Measurements from ENCODE around the gene TTC1.
"Not testable (repeated sequence)": the region's sequence is repeated elsewhere in the genome, so short reads cannot be mapped to it uniquely, and the experiment has no call there.

Gene TTC1

GRCh38 chr5:159993194-159993593 is 15.7 kb upstream of the TTC1 start:
- no peak for TF ChIP-seq CTCF (IDR thresholded peaks at IDR 0.05; ENCODE audit: low read depth, low read length)
- no peak for DNase-seq (ENCODE audit: low read depth in 2 of 2)
- no peak overlapping the region for H3K4me3 ChIP-seq (replicated peaks in 1 of 2; ENCODE audit: low read depth in 2 of 2, low read length in 2 of 2)

- H3K4me3 ChIP-seq (replicated peaks in 1 of 2; ENCODE audit: low read depth in 2 of 2, low read length in 2 of 2) = no peak overlapping the region
- no peak for DNase-seq (ENCODE audit: low read depth in 2 of 2)
- no peak for TF ChIP-seq CTCF (IDR thresholded peaks at IDR 0.05; ENCODE audit: low read depth, low read length)
Observed at GRCh38 chr5:159995907-159996306, 13.0 kb upstream of the TTC1 start.

DNA sequence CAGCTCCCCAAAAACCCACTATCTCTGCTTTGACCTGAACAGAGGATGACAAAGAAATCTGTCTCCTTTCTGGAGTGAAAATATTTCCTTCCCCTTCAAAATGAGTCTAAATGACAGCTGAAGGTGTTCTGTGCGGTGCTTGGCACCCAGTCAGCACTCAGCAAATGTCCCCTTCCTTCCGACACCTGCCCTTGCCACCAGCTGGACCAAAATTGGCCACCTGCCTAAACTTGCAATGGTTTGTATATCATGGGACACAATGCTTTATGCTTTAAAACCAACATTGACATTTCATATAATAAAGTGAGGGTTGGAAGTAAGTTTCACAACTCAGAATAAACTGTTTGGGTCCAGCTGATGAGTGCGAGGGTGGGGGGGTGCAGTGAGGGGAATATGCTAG is 7.5 kb upstream of the TTC1 start:
- H3K4me3 ChIP-seq (replicated peaks in 1 of 2; ENCODE audit: low read depth in 2 of 2, low read length in 2 of 2) = no peak overlapping the region
- DNase-seq (ENCODE audit: low read depth in 2 of 2) = no peak
- no peak for TF ChIP-seq CTCF (IDR thresholded peaks at IDR 0.05; ENCODE audit: low read depth, low read length)

GRCh38 chr5:160007514-160007913 is 1.4 kb upstream of the TTC1 start:
- no peak for DNase-seq (ENCODE audit: low read depth in 2 of 2)
- H3K4me3 ChIP-seq (replicated peaks in 1 of 2; ENCODE audit: low read depth in 2 of 2, low read length in 2 of 2) = no peak overlapping the region
- TF ChIP-seq CTCF (IDR thresholded peaks at IDR 0.05; ENCODE audit: low read depth, low read length) = no peak

DNA sequence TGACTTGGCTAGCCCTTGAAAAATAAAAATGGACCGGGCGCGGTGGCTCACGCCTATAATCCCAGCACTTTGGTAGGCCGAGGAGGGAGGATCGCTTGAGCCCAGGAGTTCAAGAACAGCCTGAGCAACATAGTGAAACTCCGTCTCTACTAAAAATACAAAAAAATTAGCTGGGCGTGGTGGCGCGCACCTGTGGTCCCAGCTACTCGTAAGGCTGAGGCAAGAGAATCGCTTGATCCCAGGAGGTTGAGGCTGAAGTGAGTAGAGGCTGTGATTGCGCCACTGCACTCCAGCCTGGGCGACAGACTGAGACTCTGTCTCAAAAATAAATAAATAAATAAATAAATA is 436 bp upstream of the TTC1 start:
- H3K4me3 ChIP-seq (replicated peaks in 1 of 2; ENCODE audit: low read depth in 2 of 2, low read length in 2 of 2); DNase-seq (ENCODE audit: low read depth in 2 of 2): not testable (repeated sequence)

GRCh38 chr5:160009591-160009989 is 651 bp downstream of the TTC1 start:
- no peak for TF ChIP-seq CTCF (IDR thresholded peaks at IDR 0.05; ENCODE audit: low read depth, low read length)
- peak overlapping the region; percentile 65 to 88 for H3K4me3 ChIP-seq (replicated peaks in 1 of 2; ENCODE audit: low read depth in 2 of 2, low read length in 2 of 2)
- DNase-seq (ENCODE audit: low read depth in 2 of 2) = no peak

- no peak for DNase-seq (ENCODE audit: low read depth in 2 of 2)
- no peak overlapping the region for H3K4me3 ChIP-seq (replicated peaks in 1 of 2; ENCODE audit: low read depth in 2 of 2, low read length in 2 of 2)
- TF ChIP-seq CTCF (IDR thresholded peaks at IDR 0.05; ENCODE audit: low read depth, low read length) = no peak
Observed at GRCh38 chr5:160011471-160011870, 2.5 kb downstream of the TTC1 start.

- DNase-seq (ENCODE audit: low read depth in 2 of 2); H3K4me3 ChIP-seq (replicated peaks in 1 of 2; ENCODE audit: low read depth in 2 of 2, low read length in 2 of 2): not testable (repeated sequence)
Observed at GRCh38 chr5:160014197-160014596, 5.3 kb downstream of the TTC1 start.
